ENCODE data around the gene ARFIP2. TPM values are rescaled to one million over a fixed set of nuclear protein-coding genes. Genes with fewer than 3 reads are reported as not detected.

Gene ARFIP2
- total and polyA plus RNA-seq, 10 of the 15 experiments (the other 5 are each of a cell fraction or from before 2014, with no cell fraction given) = 11.7 to 59.8 (median 48.0) TPM

- TF ChIP-seq PBX3 (IDR thresholded peaks at IDR 0.05; ENCODE audit: insufficient replicate concordance, low read depth, low read length) (no peak), CHD4 (IDR thresholded peaks at IDR 0.05) (no peak), STAT1 (conservative IDR thresholded peaks at IDR 0.05) (no peak), KDM1A (IDR thresholded peaks at IDR 0.05; ENCODE audit: borderline replicate concordance) (no peak), EGR1 (IDR thresholded peaks at IDR 0.05; ENCODE audit: borderline replicate concordance in 1 of 2, low read depth in 2 of 2, low read length in 2 of 2) (no peak), PAX5 (IDR thresholded peaks at IDR 0.05; ENCODE audit: borderline replicate concordance, low read depth, low read length) (no peak)
- TF ChIP-seq, protein P1, sequence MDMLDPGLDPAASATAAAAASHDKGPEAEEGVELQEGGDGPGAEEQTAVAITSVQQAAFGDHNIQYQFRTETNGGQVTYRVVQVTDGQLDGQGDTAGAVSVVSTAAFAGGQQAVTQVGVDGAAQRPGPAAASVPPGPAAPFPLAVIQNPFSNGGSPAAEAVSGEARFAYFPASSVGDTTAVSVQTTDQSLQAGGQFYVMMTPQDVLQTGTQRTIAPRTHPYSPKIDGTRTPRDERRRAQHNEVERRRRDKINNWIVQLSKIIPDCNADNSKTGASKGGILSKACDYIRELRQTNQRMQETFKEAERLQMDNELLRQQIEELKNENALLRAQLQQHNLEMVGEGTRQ (IDR thresholded peaks at IDR 0.05; ENCODE audit: borderline replicate concordance, low read depth, low read length) = no peak
- TF ChIP-seq, protein P2, sequence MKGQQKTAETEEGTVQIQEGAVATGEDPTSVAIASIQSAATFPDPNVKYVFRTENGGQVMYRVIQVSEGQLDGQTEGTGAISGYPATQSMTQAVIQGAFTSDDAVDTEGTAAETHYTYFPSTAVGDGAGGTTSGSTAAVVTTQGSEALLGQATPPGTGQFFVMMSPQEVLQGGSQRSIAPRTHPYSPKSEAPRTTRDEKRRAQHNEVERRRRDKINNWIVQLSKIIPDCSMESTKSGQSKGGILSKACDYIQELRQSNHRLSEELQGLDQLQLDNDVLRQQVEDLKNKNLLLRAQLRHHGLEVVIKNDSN (IDR thresholded peaks at IDR 0.05; ENCODE audit: borderline replicate concordance, extremely low read length, insufficient read depth, low read depth, low read length) = no peak
Measured at GRCh38 chr11:6453152-6453551, 28.0 kb downstream of the ARFIP2 start (continued).

GRCh38 chr11:6452219-6452618, 28.9 kb downstream of the ARFIP2 start:
- H3K4me3 ChIP-seq = no peak overlapping the region
- BruUV-seq (replicated peaks) = no TSS peak
- CTCF ChIA-PET = interaction anchor here (0.7 to 17.4 kb wide), 4 partner anchors 9 to 79 kb away, joined by 4 to 560 read pairs (median 6); no protein-coding TSS in a partner anchor
- no peak overlapping the region for H2AFZ ChIP-seq (ENCODE audit: control insufficient read depth, low read depth, low read length)
- no peaks in the 10 kb centered on the region for H3K27me3 ChIP-seq (replicated peaks in 1 of 2; ENCODE audit: control insufficient read depth in 2 of 2, insufficient read depth in 2 of 2, low read length in 1 of 2)
- H4K20me1 ChIP-seq (ENCODE audit: control insufficient read depth, insufficient read depth) = no peaks in the 10 kb centered on the region
- no peaks in the 10 kb centered on the region for H3K79me2 ChIP-seq (ENCODE audit: control insufficient read depth, insufficient read depth, low read length)
- ATAC-seq (no peak), DNase-seq (ENCODE audit: low read depth, low spot score) (no peak), FAIRE-seq (no peak)
- H3K27ac ChIP-seq (ENCODE audit: control insufficient read depth, insufficient read depth) = no peak overlapping the region
- in situ Hi-C loops (cut with MboI) = no loop called here
- H3K9ac ChIP-seq (ENCODE audit: control insufficient read depth, insufficient read depth, low read length) = no peak overlapping the region
- H3K4me1 ChIP-seq (ENCODE audit: control insufficient read depth, insufficient read depth, low read length) = no peaks in the 10 kb centered on the region
- 63% methylated on average over 3 of the region's 3 CpGs for WGBS (ENCODE audit: insufficient coverage, insufficient replicate concordance, low lambda C conversion rate, missing lambda C conversion rate)
- POLR2A ChIA-PET = no interaction called here
- no peak overlapping the region for H3K4me2 ChIP-seq (ENCODE audit: control insufficient read depth, insufficient read depth)
- no peaks in the 10 kb centered on the region for H3K9me3 ChIP-seq (replicated peaks; ENCODE audit: control insufficient read depth, insufficient read depth, low read length)
- SMC1A ChIA-PET (ENCODE audit: uncharacterized antibody, unreplicated experiment) = interaction anchor here (0.9 to 2.0 kb wide), 4 partner anchors 9 to 73 kb away, joined by 3 to 6 read pairs (median 3); no protein-coding TSS in a partner anchor
- RAD21 ChIA-PET (ENCODE audit: unreplicated experiment) = interaction anchor here (1.0 to 1.4 kb wide), 2 partner anchors 9 to 52 kb away, joined by 3 to 8 read pairs; no protein-coding TSS in a partner anchor
- intact Hi-C loops (cut with micrococcal nuclease; ENCODE audit: unreplicated experiment) = no loop called here
- no peaks in the 10 kb centered on the region; a peak in 1 of 4 replicates for H3K36me3 ChIP-seq (ENCODE audit: control insufficient read depth in 2 of 2, insufficient read depth in 2 of 2, low read length in 1 of 2)
- no peak for TF ChIP-seq IKZF1 (conservative IDR thresholded peaks at IDR 0.05)
- TF ChIP-seq IKZF2 (IDR thresholded peaks at IDR 0.05) = no peak
- TF ChIP-seq IRF4 (IDR thresholded peaks at IDR 0.05; ENCODE audit: low read depth, low read length) = no peak
- no peak for TF ChIP-seq ZNF274 (IDR thresholded peaks at IDR 0.05; ENCODE audit: insufficient read depth, insufficient read length)
- no peak for TF ChIP-seq ZZZ3 (IDR thresholded peaks at IDR 0.05; ENCODE audit: control insufficient read depth, insufficient read length, low read depth)
- TF ChIP-seq YY1 (IDR thresholded peaks at IDR 0.05; ENCODE audit: low read depth, low read length) = no peak
- TF ChIP-seq ZNF592 (IDR thresholded peaks at IDR 0.05) = no peak
- TF ChIP-seq NFIC (IDR thresholded peaks at IDR 0.05; ENCODE audit: low read depth, low read length) = no peak
- TF ChIP-seq SMC3 (IDR thresholded peaks at IDR 0.05; ENCODE audit: borderline replicate concordance, low read length) = no peak

All from GM12878 (cell line).